HUES6 (cell line): ENCODE measurements around the gene COX6A2.

Experiments
- H3K27ac ChIP-seq: 2 replicates; pipeline ENCODE4 v1.7.0; 2013; ENCODE audit warnings: low read depth, mild to moderate bottlenecking, low read length, inconsistent platforms
- H3K27me3 ChIP-seq: 2 replicates; pipeline ENCODE4 v1.6.1; 2013; ENCODE audit warnings: low read length; ENCODE audit not compliant: control insufficient read depth, insufficient read depth
- H3K36me3 ChIP-seq: 2 replicates; pipeline ENCODE4 v1.6.1; 2013; ENCODE audit warnings: low read length; ENCODE audit not compliant: control insufficient read depth, insufficient read depth
- H3K4me1 ChIP-seq: 2 replicates; pipeline ENCODE4 v1.6.1; 2013; ENCODE audit warnings: low read length; ENCODE audit not compliant: control insufficient read depth, insufficient read depth
- H3K4me3 ChIP-seq: 2 replicates; pipeline ENCODE4 v1.5.1; 2013; ENCODE audit warnings: low read depth, low read length
- H3K9ac ChIP-seq: one replicate; pipeline ENCODE4 v1.6.1; 2013; ENCODE audit warnings: mild to moderate bottlenecking, low read length
- H3K9me3 ChIP-seq: 2 replicates; pipeline ENCODE4 v1.6.1; 2013; ENCODE audit warnings: low read depth, low read length; ENCODE audit not compliant: control insufficient read depth, insufficient read depth

The COX6A2 gene

DNA sequence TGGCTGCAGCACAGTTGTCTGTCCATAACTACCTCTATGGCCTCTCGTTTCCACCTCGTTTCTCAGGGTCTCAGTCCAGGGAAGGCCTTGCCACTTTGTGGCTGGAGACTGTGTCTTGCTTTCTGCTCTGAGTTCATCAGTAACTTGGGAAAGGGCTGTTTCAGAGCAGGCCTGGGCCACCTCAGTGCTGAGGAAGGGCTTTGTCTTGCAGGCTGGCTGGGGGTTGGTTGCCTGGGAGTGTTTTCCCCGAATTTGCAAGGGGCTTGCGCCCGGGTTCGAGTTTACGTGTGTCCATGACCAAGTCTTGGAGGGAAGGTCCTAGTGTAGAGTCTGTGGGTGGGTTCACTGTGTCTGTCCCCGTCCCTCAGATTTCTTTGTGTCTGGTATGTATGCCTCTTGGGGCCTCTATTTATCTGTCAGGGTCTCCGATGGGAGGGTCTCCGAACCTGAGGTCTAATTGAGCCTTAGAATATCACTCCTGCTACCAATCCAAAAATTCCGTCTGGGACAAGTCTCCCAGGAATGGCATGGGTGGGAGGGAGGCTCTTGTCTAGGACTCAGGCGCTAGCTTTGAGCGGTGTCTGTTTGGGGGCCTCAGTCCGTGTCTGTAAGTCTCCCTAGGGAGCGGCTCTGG is 43.2 kb upstream of the COX6A2 start:
- peaks cover 31% of the 10 kb centered on the region for H3K27me3 ChIP-seq
- peaks cover 11% of the 10 kb centered on the region for H3K4me1 ChIP-seq
- H3K36me3 ChIP-seq, result peaks cover 9% of the 10 kb centered on the region
- no peak overlapping the region for H3K27ac ChIP-seq
- peak overlapping the region; percentile 76 for H3K9ac ChIP-seq
- H3K4me3 ChIP-seq, result peak overlapping the region; percentile 92
- H3K9me3 ChIP-seq, result no peaks in the 10 kb centered on the region

DNA sequence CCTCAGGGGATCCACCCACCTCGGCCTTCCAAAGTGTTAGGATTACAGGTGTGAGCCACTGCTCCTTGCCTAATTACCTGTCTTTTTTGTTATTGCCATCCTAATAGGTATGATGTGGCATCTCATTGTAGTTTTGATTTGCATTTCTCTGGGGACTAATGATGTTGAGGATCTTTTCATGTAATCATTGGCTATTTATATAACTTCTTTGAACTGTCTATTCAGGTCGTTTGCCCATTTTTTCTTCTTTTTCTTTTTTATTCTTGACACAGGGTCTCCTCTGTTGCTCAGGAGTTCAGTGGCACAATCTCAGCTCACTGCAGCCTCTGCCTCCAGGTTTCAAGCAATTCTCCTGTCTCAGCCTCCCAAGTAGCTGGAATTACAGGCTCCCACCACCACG is 42.5 kb upstream of the COX6A2 start:
- Histone ChIP-seq H3K4me3 (no peak overlapping the region), H3K9ac (no peak overlapping the region), H3K36me3 (peaks cover 14% of the 10 kb centered on the region), H3K27me3 (peaks cover 27% of the 10 kb centered on the region), H3K4me1 (peaks cover 8% of the 10 kb centered on the region), H3K9me3 (no peaks in the 10 kb centered on the region), H3K27ac (no peak overlapping the region)

DNA sequence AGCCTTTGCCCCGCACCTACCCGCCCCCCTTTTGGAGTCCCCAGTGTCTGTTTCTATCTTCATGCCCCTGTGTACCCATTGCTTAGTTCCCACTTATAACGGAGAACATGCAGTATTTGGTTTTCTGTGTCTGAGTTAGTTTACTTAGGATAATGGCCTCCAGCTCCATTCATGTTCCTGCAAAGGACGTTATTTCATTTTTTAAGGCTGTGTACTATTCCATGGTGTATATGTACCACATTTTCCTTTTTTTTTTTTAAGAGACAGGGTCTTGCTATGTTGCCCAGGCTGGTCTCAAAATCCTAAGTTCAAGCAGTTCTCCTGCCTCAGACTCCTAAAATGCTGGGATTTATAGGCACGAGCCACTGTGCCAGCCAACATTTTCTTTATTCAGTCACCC is 39.7 kb upstream of the COX6A2 start:
- no peak overlapping the region for H3K4me3 ChIP-seq
- H3K9ac ChIP-seq, result no peak overlapping the region
- H3K4me1 ChIP-seq, result peaks cover 8% of the 10 kb centered on the region
- H3K9me3 ChIP-seq, result no peaks in the 10 kb centered on the region
- peaks cover 5% of the 10 kb centered on the region; the same call in 1 of the 2 replicates for H3K27me3 ChIP-seq
- no peak overlapping the region for H3K27ac ChIP-seq
- peaks cover 21% of the 10 kb centered on the region for H3K36me3 ChIP-seq

DNA sequence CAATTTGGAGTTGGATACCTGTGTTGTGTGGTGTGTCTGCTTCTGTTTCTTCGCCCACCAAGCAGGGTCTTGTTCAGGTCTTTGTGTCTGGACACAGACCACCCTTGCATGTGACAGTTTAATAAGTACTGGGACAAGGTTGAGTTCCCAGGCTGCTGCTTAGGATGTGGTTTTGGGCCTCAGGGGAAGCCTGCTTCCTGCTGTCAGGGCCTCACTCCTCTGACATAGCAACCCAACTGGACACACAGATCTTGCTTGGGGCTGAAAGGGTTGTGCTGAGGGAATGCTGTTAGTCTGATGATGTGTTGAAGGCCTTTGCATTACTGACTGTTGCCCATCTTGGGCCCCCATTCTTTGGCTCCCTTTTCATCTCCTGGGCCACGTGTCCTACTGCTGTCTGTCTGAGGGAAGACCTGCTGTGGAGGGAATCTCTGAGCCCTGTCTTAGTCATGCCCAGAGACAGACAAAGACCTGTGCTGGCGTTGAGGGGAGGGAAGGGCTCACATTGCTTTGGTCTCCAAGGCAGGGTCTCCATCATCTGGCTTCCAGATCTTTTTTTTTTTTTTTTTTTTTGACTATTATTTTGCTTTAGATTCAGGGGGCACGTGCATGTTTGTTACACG is 39.1 kb upstream of the COX6A2 start:
- H3K36me3 ChIP-seq, result peaks cover 26% of the 10 kb centered on the region
- H3K9me3 ChIP-seq, result no peaks in the 10 kb centered on the region
- no peak overlapping the region for H3K4me3 ChIP-seq
- peaks cover 8% of the 10 kb centered on the region for H3K4me1 ChIP-seq
- H3K27ac ChIP-seq, result no peak overlapping the region
- peaks cover 5% of the 10 kb centered on the region; the same call in 1 of the 2 replicates for H3K27me3 ChIP-seq
- H3K9ac ChIP-seq, result no peak overlapping the region

- Histone ChIP-seq H3K27ac (no peak overlapping the region), H3K9ac (no peak overlapping the region)
Measured at GRCh38 chr16:31466381-31466841, 38.3 kb upstream of the COX6A2 start.

DNA sequence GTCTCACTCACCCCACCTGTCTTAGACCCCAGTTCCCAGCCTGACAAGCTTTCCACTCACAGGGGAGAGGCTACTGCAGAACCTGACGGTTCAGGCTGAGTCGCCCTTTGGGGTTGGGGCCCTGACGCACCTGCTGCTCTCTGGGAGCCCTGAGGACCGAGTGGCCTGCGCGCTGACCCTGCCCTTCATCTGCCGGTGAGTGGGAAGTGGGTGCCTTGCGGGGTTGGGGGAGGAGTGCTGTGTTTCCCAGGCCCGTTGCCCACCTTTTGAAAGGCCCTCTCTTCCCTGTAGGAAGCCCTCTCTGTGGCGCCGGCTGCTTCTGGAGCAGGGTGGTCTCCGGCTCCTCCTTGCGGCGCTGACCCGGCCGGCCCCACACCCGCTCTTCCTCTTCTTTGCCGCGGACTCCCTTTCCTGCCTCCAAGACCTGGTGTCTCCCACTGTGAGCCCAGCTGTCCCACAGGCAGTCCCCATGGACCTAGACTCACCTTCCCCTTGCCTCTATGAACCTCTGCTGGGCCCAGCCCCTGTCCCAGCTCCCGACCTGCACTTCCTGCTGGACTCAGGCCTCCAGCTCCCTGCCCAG is 37.7 kb upstream of the COX6A2 start:
- peaks cover 31% of the 10 kb centered on the region for H3K36me3 ChIP-seq
- H3K4me3 ChIP-seq, result no peak overlapping the region
- no peaks in the 10 kb centered on the region for H3K4me1 ChIP-seq
- no peaks in the 10 kb centered on the region for H3K27me3 ChIP-seq
- H3K9me3 ChIP-seq, result no peaks in the 10 kb centered on the region
- H3K9ac ChIP-seq, result no peak overlapping the region
- H3K27ac ChIP-seq, result no peak overlapping the region

More at GRCh38 chr16:31466381-31466841, 38.3 kb upstream of the COX6A2 start:
- H3K36me3 ChIP-seq, result peaks cover 31% of the 10 kb centered on the region
- H3K4me3 ChIP-seq, result no peak overlapping the region
- peaks cover 4% of the 10 kb centered on the region for H3K4me1 ChIP-seq
- no peaks in the 10 kb centered on the region for H3K9me3 ChIP-seq
- peaks cover 3% of the 10 kb centered on the region; the same call in 1 of the 2 replicates for H3K27me3 ChIP-seq

DNA sequence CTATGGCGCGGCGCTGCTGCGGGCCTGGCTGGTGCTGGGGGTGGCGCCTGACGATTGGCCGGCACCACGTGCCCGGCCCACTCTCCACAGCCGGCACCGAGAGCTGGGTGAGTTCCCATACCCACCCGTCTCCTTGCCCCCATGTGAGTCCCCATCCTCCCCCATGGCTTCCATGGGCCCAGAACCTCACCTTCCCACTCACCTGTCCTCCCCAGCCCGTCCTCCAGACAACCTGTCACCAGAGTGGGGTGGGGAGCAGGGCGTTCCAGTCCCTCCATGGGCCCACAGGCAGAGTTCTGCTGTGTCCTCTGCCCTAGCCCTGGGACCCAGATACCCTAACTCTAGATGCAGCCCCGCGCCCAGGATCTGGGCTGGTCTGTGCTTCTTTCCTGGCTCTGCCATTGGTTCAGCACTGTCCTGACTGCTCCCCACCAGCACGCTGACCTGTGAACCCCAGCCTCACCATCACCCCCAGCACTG is 36.7 kb upstream of the COX6A2 start:
- Histone ChIP-seq H3K9ac (no peak overlapping the region), H3K27ac (no peak overlapping the region), H3K4me1 (no peaks in the 10 kb centered on the region), H3K4me3 (no peak overlapping the region), H3K9me3 (no peaks in the 10 kb centered on the region), H3K27me3 (no peaks in the 10 kb centered on the region), H3K36me3 (peaks cover 31% of the 10 kb centered on the region)

- Histone ChIP-seq H3K36me3 (peaks cover 31% of the 10 kb centered on the region), H3K27ac (no peak overlapping the region), H3K9ac (no peak overlapping the region), H3K4me1 (no peaks in the 10 kb centered on the region), H3K4me3 (no peak overlapping the region), H3K27me3 (no peaks in the 10 kb centered on the region), H3K9me3 (no peaks in the 10 kb centered on the region)
Measured at GRCh38 chr16:31464348-31464769, 36.2 kb upstream of the COX6A2 start.

DNA sequence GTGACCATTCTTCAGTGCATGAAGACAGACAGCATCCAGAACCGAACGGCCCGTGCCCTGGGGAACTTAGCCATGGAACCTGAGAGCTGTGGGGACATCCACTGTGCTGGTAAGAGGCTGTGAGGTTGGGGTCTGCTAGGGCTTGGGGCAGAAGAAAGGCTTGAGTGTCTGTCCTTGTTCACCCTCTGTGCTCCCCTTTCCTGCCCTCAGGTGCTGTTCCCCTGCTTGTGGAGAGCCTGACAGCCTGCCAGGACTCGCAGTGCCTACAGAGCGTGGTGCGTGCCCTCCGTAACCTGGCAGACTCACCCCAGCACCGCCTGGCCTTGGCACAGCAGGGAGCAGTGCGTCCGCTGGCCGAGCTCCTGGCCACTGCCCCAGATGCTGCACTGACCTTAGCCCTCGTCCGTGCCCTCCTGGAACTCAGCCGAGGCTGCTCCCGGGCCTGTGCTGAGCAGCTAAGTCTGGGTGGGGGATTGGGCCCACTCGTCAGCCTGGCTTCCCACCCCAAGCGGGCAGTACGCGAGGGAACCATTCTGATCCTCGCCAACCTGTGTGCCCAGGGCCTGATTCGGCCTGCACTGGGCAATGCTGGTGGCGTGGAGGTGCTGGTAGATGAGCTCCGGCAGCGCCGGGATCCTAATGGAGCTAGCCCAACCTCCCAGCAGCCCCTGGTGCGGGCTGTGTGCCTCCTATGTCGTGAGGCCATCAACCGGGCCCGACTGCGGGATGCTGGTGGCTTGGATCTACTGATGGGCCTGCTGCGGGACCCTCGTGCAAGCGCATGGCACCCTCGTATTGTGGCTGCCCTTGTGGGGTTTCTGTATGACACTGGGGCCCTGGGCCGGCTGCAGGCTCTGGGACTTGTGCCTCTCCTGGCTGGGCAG is 34.0 kb upstream of the COX6A2 start:
- H3K4me1 ChIP-seq, result 0 out of 2 replicates have a peak, but pooled peaks cover 12% of the 10 kb centered on the region
- H3K27me3 ChIP-seq, result no peaks in the 10 kb centered on the region
- H3K36me3 ChIP-seq, result peaks cover 30% of the 10 kb centered on the region
- H3K9ac ChIP-seq, result no peak overlapping the region
- no peak overlapping the region for H3K27ac ChIP-seq
- no peaks in the 10 kb centered on the region for H3K9me3 ChIP-seq
- no peak overlapping the region for H3K4me3 ChIP-seq

GRCh38 chr16:31461201-31461920 is 33.2 kb upstream of the COX6A2 start:
- Histone ChIP-seq H3K36me3 (peaks cover 25% of the 10 kb centered on the region), H3K4me3 (no peak overlapping the region), H3K27ac (no peak overlapping the region), H3K27me3 (no peaks in the 10 kb centered on the region), H3K9me3 (no peaks in the 10 kb centered on the region), H3K9ac (no peak overlapping the region), H3K4me1 (peaks cover 16% of the 10 kb centered on the region; the same call in 1 of the 2 replicates)
